H1 (cell line): ENCODE measurements around the gene PSG3. TPM values are rescaled to one million over a fixed set of nuclear protein-coding genes. Genes with fewer than 3 reads are reported as not detected.
"Not testable (repeated sequence)": the region's sequence is repeated elsewhere in the genome, so short reads cannot be mapped to it uniquely, and the experiment has no call there.

Experiments
- CTCF ChIA-PET: fragments of 300-600 bp; sonication (Branson Sonifier 250); formaldehyde crosslinking; loops from one replicate; lab custom pipeline; 2021; ENCODE audit not compliant: partially characterized antibody; lab: Charles Lee
- POLR2A ChIA-PET: fragments of 300-600 bp; sonication (Branson Sonifier 250); formaldehyde crosslinking; loops from one replicate; lab custom pipeline; 2021; ENCODE audit warnings: inconsistent platforms; ENCODE audit not compliant: partially characterized antibody; lab: Charles Lee
- DNase-seq, 2 experiments: peaks; one replicate each; pipeline versions ENCODE4 v3.0.0 to v3.0.0-alpha.2; 2010 to 2022; ENCODE audit warnings: low spot score in 2 of 2, low read depth in 1 of 2, mixed read lengths in 1 of 2
- FAIRE-seq: peaks from 2 replicates; lab custom pipeline; 2011; peaks lifted over from hg19 to GRCh38; lab: Jason Lieb, UNC
- H2AFZ ChIP-seq: 2 replicates; pipeline ENCODE4 v1.8.1; 2012; ENCODE audit warnings: low read length, inconsistent platforms
- H2AK5ac ChIP-seq: 2 replicates; pipeline ENCODE4 v1.6.1; 2013; ENCODE audit warnings: low read depth, low read length
- H2BK120ac ChIP-seq: replicated peaks from 2 replicates; pipeline ENCODE3; 2013; ENCODE audit warnings: low read depth, low read length, inconsistent platforms
- H2BK12ac ChIP-seq: 2 replicates; pipeline ENCODE4 v1.6.1; 2013; ENCODE audit warnings: low read depth, low read length
- H2BK15ac ChIP-seq: 2 replicates; pipeline ENCODE4 v1.6.1; 2013; ENCODE audit warnings: low read length
- H2BK20ac ChIP-seq: 2 replicates; pipeline ENCODE4 v1.6.1; 2013; ENCODE audit warnings: low read length
- H2BK5ac ChIP-seq: 2 replicates; pipeline ENCODE4 v1.6.1; 2013; ENCODE audit warnings: low read depth, low read length
- H3K14ac ChIP-seq: 2 replicates; pipeline ENCODE4 v1.6.1; 2013; ENCODE audit warnings: inconsistent platforms; ENCODE audit not compliant: insufficient read length
- H3K18ac ChIP-seq: 2 replicates; pipeline ENCODE4 v1.6.1; 2013; ENCODE audit warnings: low read length; ENCODE audit errors: extremely low read depth
- H3K23ac ChIP-seq: 2 replicates; pipeline ENCODE4 v1.6.1; 2013; ENCODE audit warnings: inconsistent platforms; ENCODE audit not compliant: insufficient read length
- H3K23me2 ChIP-seq: 2 replicates; pipeline ENCODE4 v1.6.1; 2013; ENCODE audit warnings: low read depth, low read length
- H3K27ac ChIP-seq: 2 replicates; pipeline ENCODE4 v1.6.1; 2011; ENCODE audit warnings: low read depth, low read length, inconsistent platforms
- H3K27me3 ChIP-seq, 4 experiments: replicated peaks in 1 of 4; 1 replicate in 1 of 4; 2 replicates in 3 of 4; pipeline versions ENCODE4 v1.6.1 to v1.8.1; 2011 to 2013; ENCODE audit warnings: low read length in 3 of 4, mild to moderate bottlenecking in 3 of 4, inconsistent platforms in 2 of 4, mixed read lengths in 2 of 4, moderate library complexity in 1 of 4; ENCODE audit not compliant: control insufficient read depth in 3 of 4, insufficient read depth in 3 of 4; ENCODE audit errors: extremely low read depth in 1 of 4
- H3K36me3 ChIP-seq, 4 experiments: 2 replicates each; pipeline versions ENCODE4 v1.6.1 to v1.8.1; 2011 to 2013; ENCODE audit warnings: mild to moderate bottlenecking in 4 of 4, low read length in 3 of 4, moderate library complexity in 2 of 4, control low read depth in 1 of 4, inconsistent platforms in 1 of 4; ENCODE audit not compliant: insufficient read depth in 4 of 4, control insufficient read depth in 2 of 4
- H3K4ac ChIP-seq: replicated peaks from 2 replicates; pipeline ENCODE3; 2013; ENCODE audit warnings: low read length, low read depth, mixed read lengths, inconsistent platforms; ENCODE audit not compliant: insufficient read length
- H3K4me1 ChIP-seq, 4 experiments: replicated peaks in 1 of 4; 1 replicate in 1 of 4; 2 replicates in 3 of 4; pipeline versions ENCODE4 v1.6.1 to v1.8.1; 2011 to 2013; ENCODE audit warnings: low read length in 3 of 4, inconsistent platforms in 2 of 4, mixed read lengths in 1 of 4; ENCODE audit not compliant: insufficient read depth in 4 of 4, control insufficient read depth in 3 of 4
- H3K4me2 ChIP-seq, 2 experiments: 2 replicates each; pipeline versions ENCODE4 v1.6.1 to v1.8.1; 2011 to 2013; ENCODE audit warnings: low read depth in 2 of 2, low read length in 2 of 2, control low read depth in 1 of 2, inconsistent platforms in 1 of 2, mild to moderate bottlenecking in 1 of 2; ENCODE audit not compliant: insufficient read depth in 1 of 2
- H3K4me3 ChIP-seq, 4 experiments: fragments of 200-600, 300-600 bp in 1 of 4; sonication (generic), shearing (Covaris generic), sonication (Bioruptor Twin) in 1 of 4; 2 replicates each; pipeline versions ENCODE4 v1.5.1 to v1.8.1; 2011 to 2016; ENCODE audit warnings: low read length in 4 of 4, low read depth in 3 of 4, control low read depth in 2 of 4, inconsistent platforms in 2 of 4, mild to moderate bottlenecking in 2 of 4, mixed read lengths in 1 of 4, moderate library complexity in 1 of 4; ENCODE audit not compliant: insufficient read depth in 2 of 4; ENCODE audit errors: extremely low read depth in 1 of 4
- H3K56ac ChIP-seq: replicated peaks from 2 replicates; pipeline ENCODE3; 2013; ENCODE audit warnings: low read depth, mild to moderate bottlenecking, mixed read lengths, low read length, inconsistent platforms; ENCODE audit not compliant: insufficient read length
- H3K79me1 ChIP-seq: 2 replicates; pipeline ENCODE4 v1.6.1; 2013; ENCODE audit warnings: low read depth, low read length, control low read depth
- H3K79me2 ChIP-seq, 2 experiments: 2 replicates each; pipeline versions ENCODE4 v1.6.1 to v1.8.1; 2012 to 2013; ENCODE audit warnings: low read length in 2 of 2, mild to moderate bottlenecking in 2 of 2, inconsistent platforms in 1 of 2; ENCODE audit not compliant: insufficient read depth in 2 of 2, control insufficient read depth in 1 of 2
- H3K9ac ChIP-seq, 4 experiments: replicated peaks in 1 of 4; 1 replicate in 1 of 4; 2 replicates in 3 of 4; pipeline versions ENCODE4 v1.6.1 to v1.8.1; 2011 to 2013; ENCODE audit warnings: low read depth in 3 of 4, low read length in 3 of 4, control low read depth in 2 of 4, mild to moderate bottlenecking in 2 of 4, moderate library complexity in 2 of 4, inconsistent platforms in 1 of 4; ENCODE audit errors: extremely low read depth in 1 of 4
- H3K9me3 ChIP-seq, 2 experiments: 2 replicates each; pipeline versions ENCODE4 v1.6.1 to v1.8.1; 2012 to 2013; ENCODE audit warnings: mild to moderate bottlenecking in 2 of 2, moderate library complexity in 2 of 2, control low read depth in 1 of 2, inconsistent platforms in 1 of 2, low read depth in 1 of 2, low read length in 1 of 2, mixed read lengths in 1 of 2; ENCODE audit not compliant: insufficient read depth in 2 of 2
- H4K20me1 ChIP-seq, 2 experiments: replicated peaks in 1 of 2; 2 replicates each; pipeline versions ENCODE3 to v1.8.1; 2011 to 2013; ENCODE audit warnings: inconsistent platforms in 2 of 2, low read length in 2 of 2, mild to moderate bottlenecking in 1 of 2; ENCODE audit not compliant: insufficient read depth in 2 of 2, control insufficient read depth in 1 of 2
- H4K5ac ChIP-seq: 2 replicates; pipeline ENCODE4 v1.6.1; 2013; ENCODE audit warnings: low read length, low read depth, mixed read lengths, inconsistent platforms; ENCODE audit not compliant: insufficient read length
- H4K8ac ChIP-seq: 2 replicates; pipeline ENCODE4 v1.8.0; 2013; ENCODE audit warnings: mild to moderate bottlenecking, moderate library complexity, low read length, inconsistent platforms; ENCODE audit not compliant: insufficient read depth; ENCODE audit errors: extremely low read depth
- H4K91ac ChIP-seq: replicated peaks from 2 replicates; pipeline ENCODE3; 2013; ENCODE audit warnings: low read length, mixed read lengths, inconsistent platforms; ENCODE audit not compliant: insufficient read length
- WGBS, 2 experiments: shearing (Covaris generic) in 1 of 2; methylation state at CpG; one replicate each; pipeline versions ENCODE4 v1.1.6 to v1.1.7; 2013 to 2015; ENCODE audit warnings: low lambda C conversion rate in 2 of 2, mixed read lengths in 2 of 2, inconsistent platforms in 1 of 2, low coverage in 1 of 2, missing lambda C conversion rate in 1 of 2; ENCODE audit not compliant: insufficient replicate concordance in 2 of 2, insufficient coverage in 1 of 2, insufficient read length in 1 of 2; ENCODE audit errors: extremely low coverage in 1 of 2, missing lambda C conversion rate in 1 of 2; 5-methylcytosine and 5-hydroxymethylcytosine counted together
- polyA plus RNA-seq, 7 experiments: library from polyadenylated mRNA; depleted of rRNA in 3 of 7; stranded (reverse) in 5 of 7; unstranded in 2 of 7; fragments of >200 nt in 5 of 7; fragments of 200-250 nt in 2 of 7; gene quantifications; 1 replicate in 5 of 7; 2 replicates in 1 of 7; 4 replicates in 1 of 7; pipeline versions ENCODE4 v1.2.1 to v1.2.3, GENCODE V29; 2011 to 2013; ENCODE audit warnings: missing spikeins in 2 of 7, mixed read lengths in 2 of 7
- total RNA-seq: library from RNA; stranded (reverse); fragmentation: NEBNext Ultra II Directional; extraction: Animal tissue kit (Norgen Biotek cat#: 25700); gene quantifications from 2 replicates; pipeline ENCODE4 v1.2.1, GENCODE V29; 2021

Gene PSG3
- total and polyA plus RNA-seq, 2 of the 8 experiments (the other 6 are each of a cell fraction or from before 2014, with no cell fraction given): not detected

DNA sequence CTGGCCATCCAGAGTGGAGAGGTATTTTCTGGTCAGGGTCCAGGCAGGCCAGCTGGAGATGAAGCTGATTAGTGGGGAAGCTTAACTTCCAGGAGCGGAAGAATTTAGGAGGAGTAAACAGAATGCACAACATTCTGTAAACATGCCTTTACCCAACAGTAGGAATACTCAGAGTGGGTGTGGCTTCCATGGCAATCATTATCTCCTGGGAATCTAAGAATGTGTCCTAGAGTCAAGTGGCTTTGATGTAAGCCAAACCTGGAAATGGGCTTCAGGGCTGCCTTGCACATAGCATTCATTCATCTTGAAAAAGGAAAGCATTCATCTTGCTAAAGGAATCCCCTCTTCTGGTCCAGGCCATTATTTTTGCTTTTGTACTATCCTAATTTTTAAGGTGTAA lies 29.3 kb downstream of the PSG3 start:
- H2BK12ac ChIP-seq, H2AK5ac ChIP-seq, H3K4ac ChIP-seq, H3K4me3 ChIP-seq, H3K56ac ChIP-seq, H4K5ac ChIP-seq, H4K20me1 ChIP-seq, H3K27me3 ChIP-seq, H3K18ac ChIP-seq, H3K23ac ChIP-seq, FAIRE-seq, H4K8ac ChIP-seq, H3K9ac ChIP-seq, POLR2A ChIA-PET, DNase-seq, H3K23me2 ChIP-seq, H3K36me3 ChIP-seq, H2BK15ac ChIP-seq, H2BK20ac ChIP-seq, CTCF ChIA-PET, H2AFZ ChIP-seq, H3K4me2 ChIP-seq, H3K27ac ChIP-seq, H3K4me1 ChIP-seq, H2BK5ac ChIP-seq, H2BK120ac ChIP-seq, H3K14ac ChIP-seq, H4K91ac ChIP-seq, H3K79me2 ChIP-seq, H3K79me1 ChIP-seq: not testable (repeated sequence)
- peaks cover 3 to 36% of the 10 kb centered on the region in 2 experiments; a peak in 3 of 4 replicates for H3K9me3 ChIP-seq
- WGBS, 2 experiments: 92% methylated on average over 1 of the region's 1 CpG; no CpG with 5 or more reads in 1 of the 2 experiments
